GM12873 (cell line): ENCODE results near the gene ZNF547.

ENCODE experiments used
- CTCF ChIP-seq: IDR thresholded peaks from 2 replicates; pipeline ENCODE4 v1.5.1; 2012; ENCODE audit warnings: low read depth, mild to moderate bottlenecking, moderate library complexity, low read length, control low read depth; ENCODE audit not compliant: insufficient read depth; ENCODE audit errors: missing control alignments

Gene ZNF547

DNA sequence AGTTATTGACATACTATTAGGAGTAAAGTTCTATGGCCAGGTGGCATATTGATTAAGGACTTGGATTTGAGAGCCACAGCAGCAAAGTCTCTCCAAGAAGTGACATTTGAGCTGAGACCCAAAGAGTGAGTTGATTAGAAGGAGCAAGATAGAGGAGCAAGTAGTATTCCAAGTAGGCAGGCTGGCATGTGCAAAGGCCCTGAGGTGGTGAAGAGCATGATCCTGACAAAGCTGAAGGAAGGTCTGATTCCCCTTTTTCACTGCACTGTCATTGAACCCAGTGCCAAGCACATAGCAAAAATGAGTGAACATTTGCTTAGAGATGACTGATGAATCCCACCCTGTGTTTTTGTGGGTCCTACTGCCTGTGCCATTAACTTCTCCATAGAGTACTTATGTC, 38.4 kb upstream of the ZNF547 start:
- TF ChIP-seq CTCF = no peak

- TF ChIP-seq CTCF = no peak
Measured at GRCh38 chr19:57327993-57328392, 35.4 kb upstream of the ZNF547 start.

GRCh38 chr19:57334191-57334590, 29.2 kb upstream of the ZNF547 start:
- no peak for TF ChIP-seq CTCF

DNA sequence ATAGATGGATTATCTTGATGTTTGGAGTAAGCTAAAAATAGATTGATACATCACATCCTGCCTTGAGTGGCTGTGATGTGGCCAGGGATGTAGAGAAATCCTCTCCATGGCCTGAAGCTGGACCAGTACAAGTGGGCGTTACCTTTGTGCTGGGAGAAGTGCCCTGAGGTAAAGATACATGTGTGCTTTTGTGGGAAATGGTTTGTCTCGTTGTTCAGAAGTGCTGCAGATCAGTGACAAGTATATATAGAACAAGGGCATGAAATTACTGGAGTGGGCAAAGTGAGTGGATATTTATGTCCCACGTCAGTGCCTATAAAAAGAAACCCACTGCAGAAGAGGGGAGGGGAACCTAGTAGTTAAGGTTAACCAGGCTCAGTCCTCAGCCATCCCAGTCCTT, 24.5 kb upstream of the ZNF547 start:
- TF ChIP-seq CTCF = no peak

DNA sequence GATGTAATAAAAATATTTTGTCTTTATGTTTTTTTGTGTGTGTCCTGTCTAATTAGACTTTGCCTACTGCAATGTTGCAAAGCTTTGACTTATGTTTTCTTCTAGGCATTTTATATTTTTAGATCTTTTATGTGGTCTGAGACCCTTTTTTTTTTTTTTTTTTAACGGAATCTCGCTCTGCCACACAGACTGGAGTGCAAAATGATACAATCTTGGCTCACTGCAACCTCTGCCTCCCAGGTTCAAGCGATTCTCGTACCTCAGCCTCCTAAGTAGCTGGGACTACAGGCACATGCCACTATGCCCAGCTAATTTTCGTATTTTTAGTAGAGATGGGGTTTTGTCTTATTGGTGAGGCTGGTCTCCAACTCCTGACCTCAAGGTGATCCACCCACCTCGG, 20.8 kb upstream of the ZNF547 start:
- no peak for TF ChIP-seq CTCF

DNA sequence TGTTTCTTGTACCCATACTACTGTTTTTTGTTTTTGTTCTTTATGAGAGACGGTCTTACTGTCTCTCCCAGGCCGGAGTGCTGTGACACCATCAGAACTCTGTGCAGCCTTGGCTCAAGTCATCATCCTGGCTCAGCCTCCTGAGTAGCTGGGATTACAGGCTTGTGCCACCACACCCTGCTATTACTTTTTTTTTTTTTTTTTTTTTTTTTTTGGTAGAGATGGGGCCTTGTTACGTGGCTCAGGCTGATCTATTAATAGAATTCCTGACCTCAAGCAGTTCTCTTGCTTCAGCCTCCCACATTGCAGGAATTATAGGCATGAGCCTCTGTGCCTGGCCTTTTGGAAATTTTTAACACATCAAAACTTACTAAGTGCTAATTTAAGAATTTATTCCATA, 15.2 kb upstream of the ZNF547 start:
- no peak for TF ChIP-seq CTCF

GRCh38 chr19:57350877-57351805, 12.2 kb upstream of the ZNF547 start, which contains the start of gene ZNF304:
Gene ZNF304, plus strand, starts transcription at chr19:57351271. Its CDS starts 394 bp downstream, at chr19:57351665.
- TF ChIP-seq CTCF = no peak
